T-helper 1 cell (primary cell): ENCODE results near the gene TACC3.

Experiments
- DNase-seq, 5 donors: peaks; one replicate each; pipeline ENCODE4 v3.0.0-alpha.2; 2012 to 2020

TACC3 gene

DNA sequence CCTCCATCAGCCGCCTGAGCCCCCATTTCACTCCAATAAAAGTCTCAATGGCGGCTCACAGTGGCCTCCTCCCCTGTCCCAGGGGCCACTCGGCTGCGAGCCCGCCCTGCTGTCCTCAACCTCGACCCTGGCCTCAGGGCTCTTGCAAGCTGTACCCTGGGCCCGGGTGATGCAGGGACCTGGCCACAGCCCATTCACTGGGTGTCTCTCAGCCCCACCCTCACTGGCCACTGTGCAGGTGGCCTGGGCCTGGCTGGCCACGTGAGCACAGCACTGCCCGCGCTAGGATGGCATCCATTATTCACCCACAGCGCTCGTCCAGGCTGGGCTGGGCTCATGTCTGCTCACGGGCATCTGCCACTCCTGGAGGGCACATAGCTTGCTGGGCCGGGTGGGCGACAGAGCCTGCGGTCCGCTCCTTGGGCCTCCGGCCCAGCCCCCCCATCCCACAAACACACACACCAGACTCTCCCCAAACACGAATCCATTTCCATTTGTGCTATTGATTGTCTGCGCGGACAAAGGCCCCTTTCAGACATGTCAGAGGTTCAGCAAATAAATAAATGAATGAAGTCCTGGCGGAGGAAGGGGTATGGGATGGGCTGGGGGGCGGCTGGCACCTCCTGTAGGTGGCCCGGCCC lies 55.3 kb downstream of the TACC3 start:
- no peak for DNase-seq

GRCh38 chr4:1777822-1778641 lies 56.7 kb downstream of the TACC3 start:
- DNase-seq, result no peak

DNA sequence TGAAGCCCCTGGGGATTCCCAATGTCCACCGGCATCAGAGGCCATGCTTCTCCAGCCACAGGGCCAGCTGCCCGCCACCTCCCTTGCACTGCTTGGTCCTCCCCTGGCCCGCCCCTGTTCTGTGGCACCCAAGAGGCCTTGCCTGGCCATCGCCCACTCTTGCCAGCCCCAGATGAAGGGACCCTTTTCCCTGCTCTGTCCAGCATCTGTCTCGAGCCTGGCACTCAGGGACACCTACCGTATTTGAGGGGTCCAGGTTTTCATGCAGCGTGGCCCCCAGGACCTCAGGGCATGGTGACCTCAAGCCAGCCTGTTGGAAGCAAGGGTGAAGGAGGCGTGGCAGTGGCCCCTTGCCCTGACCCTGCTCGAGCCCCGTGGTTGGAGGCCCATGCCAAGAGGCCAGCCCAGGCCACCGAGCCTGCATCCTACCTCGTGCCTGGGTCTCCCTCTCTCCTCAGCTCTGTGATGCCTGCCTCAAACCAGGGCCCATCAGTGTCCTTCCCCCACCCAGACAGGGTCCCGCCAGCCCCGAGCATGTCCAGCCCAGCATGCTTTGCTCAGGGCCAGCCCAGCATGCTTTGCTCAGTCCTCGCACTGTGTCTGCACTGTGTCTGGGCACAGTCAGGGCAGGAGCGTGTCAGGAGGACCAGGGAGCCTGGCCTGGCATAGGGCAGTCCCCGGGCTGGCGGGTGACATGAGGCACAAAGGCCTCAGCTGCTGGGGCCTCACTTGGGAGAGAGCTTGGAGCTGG lies 57.5 kb downstream of the TACC3 start:
- DNase-seq, result no peak

DNA sequence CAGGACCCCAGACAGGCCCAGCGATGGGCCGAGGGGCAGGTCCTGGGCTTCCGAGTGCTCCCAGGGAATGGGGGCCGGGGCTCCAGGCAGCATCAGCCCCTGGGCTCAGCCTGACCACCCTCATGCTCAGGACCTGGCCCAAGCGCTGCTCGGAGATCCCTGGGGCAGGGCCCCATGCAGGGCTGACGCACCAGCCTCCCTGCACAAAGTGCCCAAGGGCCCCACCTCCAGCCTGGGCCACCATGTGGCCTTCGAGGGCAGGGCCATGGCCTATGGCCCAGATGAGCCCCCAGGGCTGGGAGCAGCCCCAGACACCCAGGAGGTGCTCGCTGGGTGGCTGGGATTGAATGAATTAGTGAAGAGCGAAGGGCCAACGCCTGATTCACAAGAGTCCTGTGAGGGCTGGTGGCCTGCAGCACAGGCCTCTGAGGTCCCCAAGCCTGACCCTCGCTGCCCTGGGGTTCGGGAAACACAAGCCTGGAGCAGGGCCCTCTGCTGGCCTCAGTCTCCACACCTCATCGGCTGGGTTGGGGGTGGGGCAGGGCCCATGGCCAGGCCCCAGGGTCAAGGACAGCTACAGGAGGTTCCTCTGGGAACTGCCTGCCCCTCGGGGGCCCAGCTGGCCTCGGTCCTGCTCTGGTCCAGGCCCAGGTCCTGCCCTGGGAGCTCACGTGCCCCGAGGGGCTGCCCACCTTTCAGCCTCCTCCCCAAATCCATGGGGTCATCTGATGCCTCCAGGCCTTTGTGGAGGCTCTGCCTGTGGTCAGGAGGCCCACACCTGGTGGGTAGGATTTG lies 58.5 kb downstream of the TACC3 start:
- no peak for DNase-seq

DNA sequence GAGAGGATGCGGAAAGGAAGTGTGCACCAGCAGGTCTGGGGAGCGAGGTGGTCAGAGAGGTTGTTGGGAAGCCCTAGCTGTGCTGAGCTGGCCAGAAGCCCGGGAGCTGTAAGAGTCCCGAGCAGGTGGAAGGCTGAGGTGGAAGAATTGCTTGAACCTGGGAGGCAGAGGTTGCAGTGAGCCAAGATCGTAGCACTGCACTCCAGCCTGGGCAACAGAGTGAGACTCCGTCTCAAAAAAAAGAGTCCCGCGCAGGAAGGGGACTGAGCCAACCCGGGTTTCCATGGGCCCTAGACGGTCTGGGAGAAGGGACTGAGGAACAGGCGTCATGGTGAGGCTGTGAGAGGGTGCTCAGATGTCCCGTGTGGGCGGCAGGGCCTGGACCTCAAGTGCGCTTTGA lies 59.1 kb downstream of the TACC3 start:
- no peak for DNase-seq

DNA sequence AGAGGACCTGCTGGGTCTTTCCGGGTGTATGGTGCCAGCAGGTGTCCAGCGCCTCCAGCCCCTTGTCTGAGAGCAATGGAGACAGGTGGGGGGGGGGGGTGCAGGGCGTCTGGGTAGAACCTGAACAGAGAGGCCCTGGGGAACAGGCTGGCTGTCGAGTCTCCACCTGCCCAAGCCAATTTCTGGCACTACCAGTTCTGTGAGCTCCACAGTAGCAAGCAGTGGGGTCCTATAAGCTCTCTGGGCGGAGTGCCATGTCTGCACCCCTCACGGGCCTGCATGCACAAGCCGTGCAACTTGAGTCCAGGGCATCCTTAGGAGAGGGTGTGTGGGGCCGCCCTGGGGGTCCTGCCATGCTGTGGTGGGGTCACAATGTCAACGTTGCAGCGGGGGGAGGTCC lies 61.7 kb downstream of the TACC3 start:
- no peak for DNase-seq

DNA sequence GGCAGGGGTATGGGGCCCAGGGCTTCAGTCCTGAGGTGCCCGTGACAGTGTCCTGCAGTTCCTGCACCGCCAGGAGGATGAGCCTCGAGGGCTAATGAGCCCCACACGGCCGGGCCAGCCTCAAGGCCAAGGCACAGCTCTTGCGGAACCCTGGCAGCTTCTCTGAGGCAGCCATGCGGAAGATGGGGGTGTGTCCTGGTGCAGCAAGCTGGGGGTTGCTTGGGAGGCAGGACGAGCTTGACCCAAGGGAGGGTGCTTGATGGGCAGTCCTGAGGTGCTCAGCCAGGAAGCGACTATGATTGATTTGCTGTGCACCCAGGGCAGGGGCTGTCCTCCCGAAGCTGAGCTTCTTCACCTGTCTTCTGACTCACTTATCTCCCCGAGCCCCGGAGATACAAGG lies 62.6 kb downstream of the TACC3 start:
- DNase-seq, result no peak

DNA sequence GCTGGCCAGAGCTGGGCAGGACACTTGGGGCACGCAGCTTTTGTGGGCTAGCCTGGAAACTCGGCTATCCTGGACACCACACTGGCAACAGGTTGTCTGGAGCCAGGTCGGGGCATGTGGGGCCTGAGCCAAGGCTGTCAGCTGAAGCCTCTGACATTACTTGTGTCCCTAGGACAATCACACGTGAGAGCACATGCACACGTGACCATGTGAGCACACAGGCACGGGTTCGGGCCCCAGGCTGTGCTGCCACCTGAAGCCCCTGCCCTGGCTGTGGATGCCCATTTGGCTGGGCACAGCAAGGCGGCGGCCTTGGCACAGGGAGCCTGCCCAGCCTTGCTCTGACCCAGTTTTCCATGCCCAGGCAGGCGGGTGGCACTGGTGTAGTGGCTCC lies 63.1 kb downstream of the TACC3 start:
- no peak for DNase-seq

DNA sequence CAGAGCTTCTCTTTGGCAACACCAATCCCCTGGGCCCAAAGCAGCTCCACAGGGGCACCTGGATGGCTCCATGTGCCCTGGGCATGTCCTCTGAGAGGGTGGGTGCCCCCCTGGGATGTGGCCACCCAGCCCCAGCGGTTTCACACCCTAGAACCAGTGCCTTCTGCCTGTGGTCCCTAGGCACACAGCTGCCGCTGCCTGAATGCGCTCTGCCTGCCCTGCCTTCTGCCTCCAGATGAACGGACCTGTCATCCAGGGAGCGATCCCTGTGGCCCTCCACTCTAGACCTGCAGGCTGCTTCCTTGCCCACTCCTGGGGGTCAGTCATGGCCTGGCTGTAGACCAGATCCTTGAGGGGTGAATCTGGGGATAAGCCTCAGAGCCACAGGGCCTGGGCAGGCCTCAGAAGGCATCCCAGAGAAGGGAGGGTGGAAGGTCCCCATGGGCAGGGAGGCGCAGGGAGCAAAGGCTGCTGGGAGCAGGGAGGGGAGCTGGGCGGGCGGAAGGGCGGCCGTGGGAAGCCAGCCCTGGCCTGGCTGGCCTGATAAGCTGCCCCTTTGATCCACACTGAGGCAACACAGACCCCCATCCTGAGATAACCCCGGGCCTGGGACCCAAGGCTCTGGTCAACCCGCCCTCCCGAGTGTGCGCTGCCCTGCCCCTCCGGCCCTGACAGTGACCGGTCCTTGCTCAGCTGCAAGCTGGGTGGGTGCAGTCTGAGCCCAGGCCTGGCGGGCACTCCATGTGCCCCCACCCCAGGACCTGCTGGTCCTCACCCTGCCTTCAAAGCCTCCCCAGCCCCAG lies 63.7 kb downstream of the TACC3 start:
- DNase-seq, result no peak

GRCh38 chr4:1785592-1785991 lies 64.3 kb downstream of the TACC3 start:
- no peak for DNase-seq

DNA sequence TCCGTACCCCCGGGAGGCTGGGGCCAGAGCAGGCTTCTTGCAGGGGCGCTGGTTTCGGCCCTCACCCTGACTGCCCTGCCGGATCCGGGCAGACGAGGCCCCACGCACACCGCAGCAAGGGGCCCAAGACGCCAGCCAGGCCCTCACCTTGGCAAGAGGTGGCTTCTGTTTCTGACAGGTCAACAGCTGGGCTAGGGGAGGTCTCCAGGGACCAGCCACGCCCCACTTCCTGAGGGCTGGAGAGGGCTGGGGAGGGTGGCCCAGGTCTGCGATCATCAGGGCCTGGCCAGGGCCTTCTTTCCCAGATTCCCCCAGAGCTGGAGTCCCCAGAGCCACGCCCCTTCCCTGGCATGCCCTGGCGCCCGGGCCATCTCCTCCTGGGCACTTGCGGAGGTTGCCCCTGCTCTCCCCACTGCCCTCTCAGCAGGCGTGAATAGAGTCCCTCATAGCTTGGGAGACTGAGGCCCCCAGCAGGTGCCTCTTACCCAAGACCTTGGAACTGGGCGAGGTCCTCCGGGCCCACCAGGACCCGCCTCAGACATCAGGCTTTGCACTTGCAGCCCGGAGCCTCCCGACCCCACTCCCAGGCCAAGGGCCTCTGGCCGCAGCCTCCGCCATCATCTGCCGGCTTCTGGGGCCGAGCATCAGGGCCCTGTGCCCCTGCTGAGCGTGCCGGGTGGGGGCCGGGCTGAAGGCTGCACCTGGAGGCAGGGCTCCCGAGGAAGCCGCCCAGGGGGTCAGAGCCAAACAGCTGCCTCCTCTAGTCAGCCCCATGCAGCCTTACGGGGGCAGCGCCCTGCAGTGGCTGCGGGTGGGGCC lies 65.4 kb downstream of the TACC3 start:
- no peak for DNase-seq

- no peak for DNase-seq
These were observed 66.2 kb downstream of the TACC3 start for GRCh38 chr4:1787411-1788077.

- no peak for DNase-seq
These were observed 67.1 kb downstream of the TACC3 start for GRCh38 chr4:1788254-1788973.

- no peak for DNase-seq
These were observed 68.2 kb downstream of the TACC3 start for GRCh38 chr4:1789552-1789951.

GRCh38 chr4:1790005-1790404 lies 68.7 kb downstream of the TACC3 start:
- no peak for DNase-seq

- DNase-seq, result no peak
These were observed 71.0 kb downstream of the TACC3 start for GRCh38 chr4:1792158-1792831.

DNA sequence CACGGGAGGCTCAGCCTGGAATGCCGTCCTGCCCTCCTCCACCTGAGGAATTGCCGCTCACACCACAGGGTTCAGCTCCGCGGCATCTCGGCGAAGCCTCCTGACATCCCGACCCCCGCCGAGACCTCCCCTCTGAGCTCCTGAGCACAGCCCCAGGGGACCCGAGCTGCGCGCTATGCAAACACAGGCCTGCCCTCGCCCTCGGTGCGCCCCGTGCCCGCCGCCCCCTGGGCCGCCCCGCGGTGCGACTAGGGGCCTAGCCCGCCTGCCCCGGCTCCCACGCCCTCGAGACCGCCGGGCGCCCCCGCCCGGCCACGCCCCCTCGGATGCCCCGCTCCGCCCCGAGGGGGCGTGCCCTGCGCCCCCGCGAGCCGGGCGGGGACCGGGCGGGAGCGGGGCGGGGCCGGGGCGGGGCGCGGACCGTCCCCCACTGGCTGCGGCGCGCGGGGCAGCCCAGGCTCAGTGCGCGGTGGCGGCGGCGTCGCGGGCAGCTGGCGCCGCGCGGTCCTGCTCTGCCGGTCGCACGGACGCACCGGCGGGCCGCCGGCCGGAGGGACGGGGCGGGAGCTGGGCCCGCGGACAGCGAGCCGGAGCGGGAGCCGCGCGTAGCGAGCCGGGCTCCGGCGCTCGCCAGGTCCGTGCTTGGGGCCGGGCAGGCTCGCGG lies 71.6 kb downstream of the TACC3 start, which contains the start of gene FGFR3:
Gene FGFR3, plus strand, starts transcription at position 462 of the 664 bp plus-strand sequence. CDS start 642 bp downstream, outside the sequence.
- peak in 1 of 5 donors; percentile 33 for DNase-seq

DNA sequence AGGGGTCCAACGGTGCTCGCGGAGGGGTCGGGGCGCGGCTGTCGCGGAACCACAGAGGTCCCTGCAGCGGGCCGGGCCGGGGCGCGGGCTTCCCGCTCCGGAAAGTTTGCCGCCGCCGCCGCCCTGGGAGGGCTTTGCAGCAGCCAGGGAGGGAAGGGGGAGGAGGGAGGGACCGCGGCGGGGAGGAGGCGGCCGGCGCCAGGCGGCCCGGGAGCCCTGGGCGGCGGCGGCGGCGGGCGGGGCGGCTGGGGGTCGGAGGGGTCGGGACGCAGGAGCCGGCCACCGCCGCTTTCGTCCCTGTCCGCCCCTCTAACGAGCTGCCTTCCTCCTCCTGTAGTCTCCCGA lies 72.1 kb downstream of the TACC3 start:
- DNase-seq, result peak in 2 of 5 donors; percentile 25 to 33
